GM18867 (cell line): ENCODE results near the gene RSPH9.

Source experiments
- ATAC-seq: cut with Tn5 transposase; IDR thresholded peaks from one replicate; pipeline ENCODE4 v1.9.1; 2021; ENCODE audit warnings: mild to moderate bottlenecking, moderate library complexity; ENCODE audit not compliant: unreplicated experiment

RSPH9 gene, protein sequence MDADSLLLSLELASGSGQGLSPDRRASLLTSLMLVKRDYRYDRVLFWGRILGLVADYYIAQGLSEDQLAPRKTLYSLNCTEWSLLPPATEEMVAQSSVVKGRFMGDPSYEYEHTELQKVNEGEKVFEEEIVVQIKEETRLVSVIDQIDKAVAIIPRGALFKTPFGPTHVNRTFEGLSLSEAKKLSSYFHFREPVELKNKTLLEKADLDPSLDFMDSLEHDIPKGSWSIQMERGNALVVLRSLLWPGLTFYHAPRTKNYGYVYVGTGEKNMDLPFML

GRCh38 chr6:43644940-43645612 lies at the start of gene RSPH9:
RSPH9 (plus strand) TSS chr6:43645036; CDS start chr6:43645099, 63 bp downstream.
- no peak for ATAC-seq

DNA sequence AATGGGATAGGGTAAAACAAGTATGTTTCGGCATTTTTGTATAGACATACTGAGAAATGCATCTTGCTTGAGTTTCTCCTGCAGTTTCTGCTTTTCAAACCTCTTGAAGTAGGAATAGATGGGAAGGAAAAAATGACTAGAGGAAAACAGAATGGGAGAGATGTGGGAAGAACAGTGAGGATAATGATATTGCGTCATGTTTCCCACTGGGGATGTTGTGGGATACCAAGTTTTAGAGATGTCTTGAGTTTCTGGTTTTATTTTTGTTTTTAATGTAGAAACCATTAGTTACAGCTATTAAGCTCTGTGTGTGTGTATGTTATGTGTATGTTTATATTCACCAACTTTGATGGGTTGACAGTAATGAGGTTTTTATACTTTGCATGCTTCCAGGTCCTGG lies 44.2 kb upstream of the RSPH9 start:
- ATAC-seq, result no peak

DNA sequence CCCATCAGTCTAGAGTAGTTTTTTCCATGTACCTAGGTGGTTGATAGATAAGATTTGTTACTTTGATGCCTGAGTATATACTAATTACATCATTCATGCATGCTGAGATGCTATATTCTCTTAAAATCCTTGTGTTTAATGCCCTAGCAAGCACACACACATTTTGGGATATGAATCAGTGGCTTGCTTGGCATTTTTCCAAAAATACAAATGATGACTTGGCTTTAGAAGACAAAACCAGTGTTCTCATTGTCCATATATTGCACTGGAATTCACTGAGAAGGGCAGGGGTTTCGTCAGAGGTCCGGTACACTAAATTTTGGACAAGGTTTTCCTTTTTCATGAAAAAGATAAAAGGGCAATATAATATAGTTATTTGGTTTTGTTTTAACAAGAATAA lies 40.7 kb upstream of the RSPH9 start:
- ATAC-seq, result no peak

- ATAC-seq, result no peak
These were observed 38.8 kb upstream of the RSPH9 start for GRCh38 chr6:43606019-43606418.

GRCh38 chr6:43608310-43608763 lies 36.5 kb upstream of the RSPH9 start:
- ATAC-seq, result no peak

GRCh38 chr6:43608807-43609206 lies 36.0 kb upstream of the RSPH9 start:
- ATAC-seq, result no peak

DNA sequence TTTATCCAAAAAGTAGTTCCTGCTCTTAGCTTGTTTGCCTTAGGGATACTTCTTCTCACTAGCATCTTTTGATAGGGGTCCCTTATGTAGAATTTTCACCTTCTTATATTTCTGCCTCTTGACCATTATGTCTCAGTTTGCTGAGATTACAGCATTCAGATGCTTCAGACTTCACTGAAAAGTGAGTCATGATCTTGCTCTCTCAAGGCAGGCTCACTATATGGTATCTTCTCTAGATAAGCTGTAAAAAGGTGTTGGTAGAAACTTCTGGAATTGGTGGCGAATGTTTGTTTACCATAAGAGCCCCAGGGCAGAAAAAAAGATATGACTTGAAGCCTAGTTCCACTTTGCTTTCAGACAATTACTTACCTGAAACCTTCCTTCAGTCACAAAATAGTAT lies 35.4 kb upstream of the RSPH9 start:
- ATAC-seq, result no peak

- ATAC-seq, result no peak
These were observed 34.4 kb upstream of the RSPH9 start for GRCh38 chr6:43610431-43610830.

DNA sequence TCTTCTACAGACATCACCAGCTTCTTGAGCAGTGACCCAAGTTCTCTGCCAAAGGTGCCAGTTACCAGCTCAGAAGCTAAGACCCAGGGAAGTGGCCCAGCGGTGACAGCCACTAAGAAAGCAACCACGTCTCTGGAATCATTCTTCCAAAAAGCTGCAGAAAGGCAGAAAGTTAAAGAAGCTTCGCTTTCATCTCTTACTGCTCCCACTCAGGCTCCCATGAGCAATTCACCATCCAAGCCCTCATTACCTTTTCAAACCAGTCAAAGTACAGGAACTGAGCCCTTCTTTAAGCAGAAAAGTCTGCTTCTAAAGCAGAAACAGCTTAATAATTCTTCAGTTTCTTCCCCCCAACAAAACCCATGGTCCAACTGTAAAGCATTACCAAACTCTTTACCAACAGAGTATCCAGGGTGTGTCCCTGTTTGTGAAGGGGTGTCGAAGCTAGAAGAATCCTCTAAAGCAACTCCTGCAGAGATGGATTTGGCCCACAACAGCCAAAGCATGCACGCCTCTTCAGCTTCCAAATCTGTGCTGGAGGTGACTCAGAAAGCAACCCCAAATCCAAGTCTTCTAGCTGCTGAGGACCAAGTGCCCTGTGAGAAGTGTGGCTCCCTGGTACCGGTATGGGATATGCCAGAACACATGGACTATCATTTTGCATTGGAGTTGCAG lies 31.0 kb upstream of the RSPH9 start:
- no peak for ATAC-seq

DNA sequence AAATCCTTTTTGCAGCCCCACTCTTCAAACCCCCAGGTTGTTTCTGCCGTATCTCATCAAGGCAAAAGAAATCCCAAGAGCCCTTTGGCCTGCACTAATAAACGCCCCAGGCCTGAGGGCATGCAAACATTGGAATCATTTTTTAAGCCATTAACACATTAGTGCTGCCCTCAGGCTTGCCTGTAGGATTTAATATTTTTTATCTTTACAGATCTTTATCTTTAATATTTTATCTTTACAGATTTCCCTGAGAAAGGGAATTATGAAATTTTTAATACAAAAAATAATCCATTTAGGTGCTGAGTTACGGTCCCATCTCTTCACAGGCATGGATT lies 30.5 kb upstream of the RSPH9 start:
- no peak for ATAC-seq

DNA sequence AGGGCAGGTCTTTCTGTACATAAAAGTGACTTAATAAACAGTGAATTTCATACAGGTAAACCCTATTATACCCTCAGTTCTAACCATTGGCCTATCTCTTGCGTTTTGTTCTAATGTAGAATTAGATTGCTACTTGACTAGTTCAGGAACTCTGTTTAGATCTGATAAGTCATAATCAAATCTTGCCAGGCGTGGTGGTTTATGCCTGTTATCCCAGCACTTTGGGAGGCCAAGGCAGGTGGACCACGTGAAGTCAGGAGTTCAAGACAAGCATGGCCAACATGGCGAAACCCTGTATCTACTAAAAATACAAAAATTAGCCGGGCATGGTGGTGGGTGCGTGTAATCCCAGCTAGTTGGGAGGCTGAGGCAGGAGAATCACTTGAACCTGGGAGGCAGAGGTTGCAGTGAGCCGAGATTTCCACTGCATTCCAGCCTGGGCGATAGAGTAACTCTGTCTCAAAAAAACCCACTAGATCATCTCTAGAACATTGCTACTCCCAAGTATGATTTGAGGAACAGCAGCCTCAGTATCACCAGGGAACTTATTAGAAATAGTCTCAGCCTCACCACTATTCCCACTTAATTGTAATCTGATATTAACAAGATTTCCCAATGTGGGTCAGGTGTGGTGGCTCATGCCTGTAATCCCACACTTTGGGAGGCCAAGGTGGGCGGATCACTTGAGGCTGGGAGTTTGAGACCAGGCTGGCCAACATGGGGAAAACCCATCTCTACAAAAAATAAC lies 27.9 kb upstream of the RSPH9 start:
- ATAC-seq, result no peak

- no peak for ATAC-seq
These were observed 23.6 kb upstream of the RSPH9 start for GRCh38 chr6:43621078-43621835.

DNA sequence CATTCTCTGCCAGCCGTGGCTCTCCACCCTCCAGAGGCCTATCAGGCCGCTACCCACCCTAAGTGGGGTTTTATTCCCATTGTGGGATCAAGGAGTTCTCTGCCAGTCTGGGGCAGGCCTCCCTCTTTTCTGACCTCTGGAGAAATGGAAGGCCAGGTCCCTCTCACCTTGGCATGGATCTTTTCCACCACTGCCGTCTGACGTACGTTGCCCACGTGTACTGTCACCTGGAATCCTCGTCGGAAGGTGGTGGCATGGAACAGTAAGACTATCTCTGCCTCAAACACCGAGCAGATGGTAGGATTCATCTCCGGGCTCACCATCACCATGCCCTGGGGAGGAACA lies 23.0 kb upstream of the RSPH9 start:
- no peak for ATAC-seq

DNA sequence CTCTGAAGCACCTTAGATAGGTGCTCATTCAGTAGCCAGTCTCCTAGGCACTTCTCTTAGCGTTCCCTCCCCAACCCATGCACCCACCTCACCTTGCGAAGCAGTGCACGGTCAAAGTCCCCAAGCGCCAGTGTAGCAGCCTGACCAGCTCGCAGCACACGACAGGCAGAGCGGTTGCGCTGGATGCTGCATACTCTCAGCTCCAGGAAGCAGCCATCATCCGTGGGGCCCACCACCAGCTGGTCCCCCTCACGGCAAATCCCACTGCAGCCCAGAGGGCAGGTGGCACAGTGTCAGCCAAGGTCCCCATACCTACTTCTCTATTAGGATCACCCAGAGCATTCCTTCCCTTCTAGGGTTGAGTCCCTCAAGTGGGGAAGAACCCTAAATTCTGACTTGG lies 22.3 kb upstream of the RSPH9 start:
- ATAC-seq, result no peak

DNA sequence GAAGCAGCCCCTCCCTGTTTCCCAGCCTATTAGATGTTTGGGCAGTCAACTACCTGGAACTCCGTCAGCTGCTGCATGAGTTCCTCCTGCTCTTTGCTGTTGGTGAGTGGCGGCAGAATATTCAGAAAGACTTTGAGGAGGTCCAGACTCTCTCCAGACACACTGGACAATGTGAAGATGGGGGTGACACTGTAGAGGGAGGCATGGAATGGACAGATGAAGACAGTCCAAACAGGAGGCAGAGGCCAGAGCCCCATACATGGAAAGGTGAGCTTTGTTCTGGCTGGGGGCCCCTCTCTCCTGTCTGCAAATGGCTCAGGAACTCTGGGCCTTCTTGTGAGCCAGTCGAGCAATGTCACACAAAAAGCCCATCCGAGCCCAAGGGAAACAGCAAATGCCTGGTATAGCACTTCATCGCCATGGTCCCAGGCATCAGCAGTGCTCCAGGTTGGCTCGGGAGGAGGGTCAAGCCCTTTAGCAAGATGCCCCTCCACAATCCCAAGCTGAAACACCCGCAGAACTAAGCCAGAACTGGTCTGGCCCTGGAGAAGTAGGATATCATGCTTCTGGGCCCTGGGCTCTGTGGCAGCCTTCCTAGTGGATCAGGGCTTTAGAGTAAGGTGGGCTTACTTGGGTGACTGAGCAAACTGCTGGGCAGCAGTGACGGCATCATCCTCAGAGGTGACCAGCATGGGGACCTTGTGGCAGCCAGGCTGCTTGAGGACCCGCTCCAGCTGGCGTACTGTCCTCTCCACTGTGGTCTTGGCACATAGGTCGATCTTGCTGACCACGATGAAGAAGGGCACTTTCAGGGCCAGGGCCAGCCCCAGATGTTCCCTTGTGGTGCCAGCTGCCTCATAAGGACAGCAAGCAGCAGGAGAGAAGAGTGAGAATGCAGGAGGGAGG lies 20.7 kb upstream of the RSPH9 start:
- no peak for ATAC-seq

GRCh38 chr6:43624786-43625288 lies 20.0 kb upstream of the RSPH9 start:
- ATAC-seq, result no peak

DNA sequence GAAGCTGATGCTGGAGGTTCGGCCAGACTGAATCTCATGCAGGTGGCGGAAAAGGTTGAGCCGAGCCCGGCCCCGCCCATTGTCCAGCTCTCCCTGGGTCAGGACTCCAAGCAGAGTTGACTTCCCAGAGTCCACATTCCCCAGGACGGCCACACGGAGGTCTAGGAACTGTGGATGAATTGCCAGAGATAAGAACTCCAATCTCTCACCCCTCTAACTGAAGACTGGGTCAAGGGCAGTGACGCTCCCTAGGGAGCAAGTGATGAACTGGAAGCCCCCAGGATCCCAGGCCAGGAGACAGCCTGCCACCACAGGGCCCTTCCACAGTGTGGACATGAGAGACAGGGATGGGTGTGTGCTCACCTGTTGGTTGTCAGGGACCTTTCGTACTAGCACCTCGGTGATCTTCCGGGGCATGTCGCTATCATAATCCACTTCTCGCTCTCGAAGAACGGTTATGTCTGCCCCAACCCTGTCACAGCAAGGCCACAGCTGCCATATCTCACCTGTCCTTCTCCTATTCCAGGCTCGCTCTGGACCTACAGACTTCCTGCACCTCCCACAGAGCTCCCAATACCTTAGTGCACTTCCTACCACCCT lies 19.3 kb upstream of the RSPH9 start:
- ATAC-seq, result no peak

DNA sequence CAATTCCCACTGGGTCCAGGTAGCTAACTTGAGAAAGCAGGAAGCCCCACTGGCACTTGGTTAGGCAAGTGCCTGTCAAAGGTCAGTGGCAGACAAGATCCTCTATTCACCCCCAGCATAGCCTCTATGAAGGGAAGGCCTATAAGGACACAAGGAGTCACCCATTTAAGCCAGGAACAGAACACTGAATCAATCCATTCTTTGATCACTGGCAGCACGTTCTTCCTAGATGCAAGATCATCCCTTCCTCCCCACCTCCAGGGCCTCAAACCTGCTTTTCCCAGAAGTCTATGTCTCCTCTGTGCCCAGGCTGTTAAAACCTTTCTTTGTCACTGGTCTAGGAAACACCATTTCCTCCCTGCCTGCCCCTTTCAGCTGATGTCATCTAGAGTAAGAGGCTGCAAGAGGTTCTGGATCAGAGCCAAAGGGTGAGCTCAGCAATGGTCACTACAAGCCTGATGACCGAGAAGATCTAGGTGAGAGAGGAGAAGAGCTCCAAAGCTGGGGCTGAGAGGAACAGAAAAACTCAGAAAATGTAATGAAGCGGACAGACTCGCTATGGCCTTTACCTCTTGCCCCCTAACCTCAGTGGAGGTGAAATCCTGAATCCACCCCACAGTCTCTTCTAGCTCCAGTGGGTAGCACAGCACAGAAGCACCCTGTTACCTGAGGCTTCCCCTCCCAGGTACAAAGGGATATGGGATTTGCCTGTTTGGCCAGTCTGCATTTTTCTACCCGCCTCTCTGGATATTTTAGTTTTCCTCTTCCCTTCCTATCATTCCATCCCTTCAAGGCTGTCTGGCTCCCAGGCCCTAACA lies 17.6 kb upstream of the RSPH9 start:
- ATAC-seq, result no peak
